SK-N-MC (cell line): ENCODE measurements around the gene HERC5.

Experiments
- DNase-seq: peaks from one replicate; pipeline ENCODE4 v3.0.0-alpha.2; 2011; ENCODE audit warnings: low read depth, low spot score
- H3K27ac ChIP-seq: fragments of 200-600 bp; sonication (generic); 2 replicates; pipeline ENCODE4 v1.5.1; 2016; ENCODE audit warnings: mixed run types
- H3K36me3 ChIP-seq: fragments of 200-600 bp; sonication (generic); 2 replicates; pipeline ENCODE4 v1.6.1; 2017; ENCODE audit warnings: antibody characterized with exemption, low read length, mixed read lengths; ENCODE audit not compliant: insufficient read depth
- H3K4me3 ChIP-seq: fragments of 200-600 bp; sonication (generic); 2 replicates; pipeline ENCODE4 v1.5.1; 2016
- H3K9ac ChIP-seq: fragments of 200-600 bp; sonication (generic); 2 replicates; pipeline ENCODE4 v1.8.0; 2017; ENCODE audit warnings: mixed run types, mixed read lengths; ENCODE audit not compliant: insufficient read length
- H3K9me3 ChIP-seq: fragments of 200-600 bp; sonication (generic); 2 replicates; pipeline ENCODE4 v1.6.1; 2017; ENCODE audit warnings: low read depth, mild to moderate bottlenecking, antibody characterized with exemption, low read length, moderate library complexity, mixed read lengths
- EZH2 ChIP-seq: fragments of 200-600 bp; sonication (generic); IDR thresholded peaks from one replicate; pipeline ENCODE4 v1.6.1; 2017; ENCODE audit warnings: antibody characterized with exemption
- FOXP2 ChIP-seq: optimal IDR thresholded peaks from 2 replicates; pipeline ENCODE3; 2011; ENCODE audit warnings: mild to moderate bottlenecking, moderate library complexity; ENCODE audit not compliant: insufficient read depth; ENCODE audit errors: extremely low read length, control extremely low read depth
- POLR2AphosphoS5 ChIP-seq: IDR thresholded peaks from 2 replicates; pipeline ENCODE4 v1.6.1; 2012; ENCODE audit warnings: mild to moderate bottlenecking, low read depth, low read length, borderline replicate concordance

Gene HERC5

GRCh38 chr4:88523325-88524129 is 66.6 kb downstream of the HERC5 start, which contains the start of gene PYURF:
Gene PYURF (minus strand): TSS chr4:88523776. CDS start chr4:88523700, 76 bp downstream.
- no peak for DNase-seq
- H3K27ac ChIP-seq, result no peak within 1 kb of the TSS
- TF ChIP-seq POLR2AphosphoS5 (peak; percentile 95), FOXP2 (no peak)
- peak within 1 kb of the TSS; percentile 85 for H3K9ac ChIP-seq
- no peaks in the 10 kb centered on the region for H3K9me3 ChIP-seq
- H3K36me3 ChIP-seq, result peaks cover 21% of the 10 kb centered on the region
- peak within 1 kb of the TSS; percentile 94 for H3K4me3 ChIP-seq

GRCh38 chr4:88524171-88524570 is 67.3 kb downstream of the HERC5 start:
- Histone ChIP-seq H3K4me3 (peak overlapping the region; percentile 94), H3K27ac (no peak overlapping the region), H3K9me3 (no peaks in the 10 kb centered on the region), H3K36me3 (peaks cover 21% of the 10 kb centered on the region), H3K9ac (peak overlapping the region; percentile 85)
- no peak for TF ChIP-seq FOXP2
- no peak for DNase-seq

GRCh38 chr4:88526221-88526815 is 69.4 kb downstream of the HERC5 start:
- Histone ChIP-seq H3K27ac (no peak overlapping the region), H3K9me3 (no peaks in the 10 kb centered on the region)
- no peak for TF ChIP-seq EZH2
- TF ChIP-seq FOXP2, result no peak
- no peak for TF ChIP-seq POLR2AphosphoS5

GRCh38 chr4:88527787-88528186 is 70.9 kb downstream of the HERC5 start:
- TF ChIP-seq FOXP2, result no peak
- no peaks in the 10 kb centered on the region for H3K36me3 ChIP-seq
- H3K4me3 ChIP-seq, result no peak overlapping the region
- no peaks in the 10 kb centered on the region for H3K9me3 ChIP-seq
- H3K9ac ChIP-seq, result no peak overlapping the region
- DNase-seq, result no peak
- H3K27ac ChIP-seq, result no peak overlapping the region

More at GRCh38 chr4:88526221-88526815, 69.4 kb downstream of the HERC5 start:
- H3K4me3 ChIP-seq, result no peak overlapping the region
- no peak overlapping the region for H3K9ac ChIP-seq
- H3K36me3 ChIP-seq, result peaks cover 7% of the 10 kb centered on the region
- no peak for DNase-seq

- no peak for DNase-seq
- no peak for TF ChIP-seq EZH2
- Histone ChIP-seq H3K4me3 (no peak overlapping the region), H3K9ac (no peak overlapping the region), H3K36me3 (no peaks in the 10 kb centered on the region), H3K27ac (no peak overlapping the region), H3K9me3 (no peaks in the 10 kb centered on the region)
These were observed 71.9 kb downstream of the HERC5 start for GRCh38 chr4:88528861-88529260.

GRCh38 chr4:88531549-88531948 is 74.6 kb downstream of the HERC5 start:
- no peaks in the 10 kb centered on the region for H3K9me3 ChIP-seq
- TF ChIP-seq POLR2AphosphoS5 (no peak), FOXP2 (no peak), EZH2 (no peak)
- no peak overlapping the region for H3K27ac ChIP-seq
- H3K9ac ChIP-seq, result no peak overlapping the region
- no peak overlapping the region for H3K4me3 ChIP-seq
- DNase-seq, result no peak
- no peaks in the 10 kb centered on the region for H3K36me3 ChIP-seq

GRCh38 chr4:88533088-88533790 is 76.3 kb downstream of the HERC5 start:
- Histone ChIP-seq H3K36me3 (no peaks in the 10 kb centered on the region), H3K27ac (no peak overlapping the region), H3K9me3 (no peaks in the 10 kb centered on the region), H3K9ac (no peak overlapping the region), H3K4me3 (no peak overlapping the region)
- TF ChIP-seq FOXP2 (no peak), POLR2AphosphoS5 (no peak), EZH2 (no peak)
- no peak for DNase-seq

- TF ChIP-seq POLR2AphosphoS5 (no peak), FOXP2 (no peak), EZH2 (no peak)
- no peaks in the 10 kb centered on the region for H3K36me3 ChIP-seq
- no peaks in the 10 kb centered on the region for H3K9me3 ChIP-seq
- no peak overlapping the region for H3K9ac ChIP-seq
- H3K4me3 ChIP-seq, result no peak overlapping the region
- no peak overlapping the region for H3K27ac ChIP-seq
- DNase-seq, result no peak
These were observed 77.2 kb downstream of the HERC5 start for GRCh38 chr4:88533937-88534750.
